IMR-90 (cell line): ENCODE results near the gene CMBL. TPM values are rescaled to one million over a fixed set of nuclear protein-coding genes. Genes with fewer than 3 reads are reported as not detected.

Experiments
- ATAC-seq: fragments of 200-7000 bp; cut with Tn5 transposase; 2 replicates; pipeline ENCODE4 v1.9.1; 2020; ENCODE audit warnings: low read depth, mild to moderate bottlenecking, moderate library complexity
- BruUV-seq: library from RNA; stranded (reverse); fragments of 400-500 nt; replicated peaks from 2 replicates; lab custom pipeline; 2021; lab: Mats Ljungman, UMichigan
- CTCF ChIA-PET: fragments of 300-600 bp; formaldehyde crosslinking; extraction: SDS; loops from one replicate; lab custom pipeline; 2021; ENCODE audit warnings: antibody characterized with exemption; lab: Yijun Ruan, JAX
- POLR2A ChIA-PET: fragments of 300-600 bp; sonication (Branson Sonifier 250); formaldehyde crosslinking; loops from one replicate; lab custom pipeline; 2022; ENCODE audit warnings: antibody characterized with exemption; ENCODE audit not compliant: unreplicated experiment; lab: Charles Lee
- DNase-seq: peaks from one replicate; pipeline ENCODE4 v3.0.0; 2013
- H2AFZ ChIP-seq: replicated peaks from 2 replicates; pipeline ENCODE3; 2013; ENCODE audit warnings: low read length, mild to moderate bottlenecking; ENCODE audit not compliant: poor library complexity
- H2AK5ac ChIP-seq: 2 replicates; pipeline ENCODE4 v1.6.1; 2013; ENCODE audit warnings: low read depth, low read length, inconsistent platforms
- H2AK9ac ChIP-seq: replicated peaks from 2 replicates; pipeline ENCODE3; 2013; ENCODE audit warnings: mild to moderate bottlenecking, low read depth, low read length, moderate library complexity; ENCODE audit not compliant: poor library complexity
- H2BK120ac ChIP-seq: 2 replicates; pipeline ENCODE4 v1.6.1; 2013; ENCODE audit warnings: low read depth, low read length, inconsistent platforms
- H2BK15ac ChIP-seq: 3 replicates; pipeline ENCODE4 v1.6.1; 2013; ENCODE audit warnings: low read depth, low read length, inconsistent platforms
- H2BK20ac ChIP-seq: 2 replicates; pipeline ENCODE4 v1.6.1; 2013; ENCODE audit warnings: low read depth, mild to moderate bottlenecking, inconsistent platforms, low read length, moderate library complexity
- H2BK5ac ChIP-seq: 2 replicates; pipeline ENCODE4 v1.6.1; 2013; ENCODE audit warnings: mild to moderate bottlenecking, low read depth, low read length, inconsistent platforms; ENCODE audit not compliant: poor library complexity, severe bottlenecking
- H3K14ac ChIP-seq: replicated peaks from 2 replicates; pipeline ENCODE4 v1.6.1; 2013; ENCODE audit warnings: low read depth, low read length, inconsistent platforms
- H3K18ac ChIP-seq: 2 replicates; pipeline ENCODE4 v1.6.1; 2013; ENCODE audit warnings: low read depth, low read length, control low read depth
- H3K23ac ChIP-seq: 2 replicates; pipeline ENCODE4 v1.6.1; 2013; ENCODE audit warnings: low read depth, low read length, inconsistent platforms
- H3K27ac ChIP-seq: 2 replicates; pipeline ENCODE4 v1.5.1; 2013; ENCODE audit warnings: mild to moderate bottlenecking, control low read depth, low read length; ENCODE audit not compliant: insufficient read depth
- H3K27me3 ChIP-seq: 2 replicates; pipeline ENCODE4 v1.6.1; 2013; ENCODE audit warnings: low read length; ENCODE audit not compliant: control insufficient read depth, insufficient read depth
- H3K36me3 ChIP-seq: 2 replicates; pipeline ENCODE4 v1.6.1; 2013; ENCODE audit warnings: low read length, mixed read lengths; ENCODE audit not compliant: control insufficient read depth, insufficient read depth
- H3K4ac ChIP-seq: 2 replicates; pipeline ENCODE4 v1.6.1; 2013; ENCODE audit warnings: low read depth, low read length, inconsistent platforms
- H3K4me1 ChIP-seq: 2 replicates; pipeline ENCODE4 v1.6.1; 2013; ENCODE audit warnings: low read length, mixed read lengths; ENCODE audit not compliant: control insufficient read depth, insufficient read depth
- H3K4me2 ChIP-seq: 2 replicates; pipeline ENCODE4 v1.6.1; 2013; ENCODE audit warnings: low read depth, mild to moderate bottlenecking, control low read depth, low read length, moderate library complexity
- H3K4me3 ChIP-seq: 2 replicates; pipeline ENCODE4 v1.5.1; 2013; ENCODE audit warnings: low read depth, mild to moderate bottlenecking, control low read depth, low read length, moderate library complexity; ENCODE audit not compliant: insufficient read depth
- H3K56ac ChIP-seq: 2 replicates; pipeline ENCODE4 v1.6.1; 2013; ENCODE audit warnings: low read length, inconsistent platforms; ENCODE audit not compliant: insufficient read depth; ENCODE audit errors: extremely low read depth
- H3K79me1 ChIP-seq, 2 experiments: 2 replicates each; pipeline ENCODE4 v1.6.1; 2013; ENCODE audit warnings: low read length in 2 of 2, inconsistent platforms in 1 of 2, low read depth in 1 of 2
- H3K9ac ChIP-seq: 2 replicates; pipeline ENCODE4 v1.6.1; 2013; ENCODE audit warnings: low read depth, low read length, control low read depth
- H3K9me1 ChIP-seq: 2 replicates; pipeline ENCODE4 v1.6.1; 2013; ENCODE audit warnings: low read length, inconsistent platforms; ENCODE audit not compliant: insufficient read depth
- H3K9me3 ChIP-seq: 2 replicates; pipeline ENCODE4 v1.6.1; 2013; ENCODE audit warnings: low read length; ENCODE audit not compliant: control insufficient read depth, insufficient read depth
- H4K20me1 ChIP-seq: 2 replicates; pipeline ENCODE4 v1.6.1; 2013; ENCODE audit warnings: low read length, inconsistent platforms; ENCODE audit not compliant: insufficient read depth
- H4K5ac ChIP-seq: 2 replicates; pipeline ENCODE4 v1.6.1; 2013; ENCODE audit warnings: mild to moderate bottlenecking, low read depth, low read length, control low read depth
- H4K8ac ChIP-seq, 2 experiments: 2 replicates each; pipeline ENCODE4 v1.6.1; 2013; ENCODE audit warnings: low read depth in 2 of 2, low read length in 2 of 2, control low read depth in 1 of 2, inconsistent platforms in 1 of 2
- H4K91ac ChIP-seq: 2 replicates; pipeline ENCODE4 v1.6.1; 2013; ENCODE audit warnings: low read depth, low read length, inconsistent platforms; ENCODE audit not compliant: insufficient read depth
- BHLHE40 ChIP-seq: fragments of 150-350 bp; IDR thresholded peaks from 2 replicates; pipeline ENCODE4 v1.6.1; 2016; ENCODE audit warnings: mild to moderate bottlenecking, low read depth, low read length
- POLR2A ChIP-seq: IDR thresholded peaks from 2 replicates; pipeline ENCODE4 v1.6.1; 2012; ENCODE audit warnings: mild to moderate bottlenecking, low read depth, low read length
- WGBS, 2 experiments: methylation state at CpG; one replicate each; pipeline versions ENCODE4 v1.1.5 to v1.1.7; 2013; ENCODE audit warnings: missing lambda C conversion rate in 2 of 2; ENCODE audit not compliant: insufficient read length in 1 of 2; ENCODE audit errors: extremely low coverage in 2 of 2; 5-methylcytosine and 5-hydroxymethylcytosine counted together
- dilution Hi-C: fragments of 300-500 bp; cut with HindIII; formaldehyde crosslinking; loops from one replicate; pipeline ENCODE4 v1.14.3; 2018; ENCODE audit warnings: low sequenced_read_pairs; ENCODE audit not compliant: unreplicated experiment
- in situ Hi-C: fragments of 300-500 bp; cut with MboI; formaldehyde crosslinking; loops from 3 replicates; pipeline ENCODE4 v1.14.3; 2019; ENCODE audit warnings: low sequenced_read_pairs, inconsistent platforms, mixed read lengths
- intact Hi-C: fragments of 100-400 bp; cut with micrococcal nuclease; formaldehyde crosslinking; loops from 2 replicates; pipeline ENCODE4 v1.10.0; 2022
- polyA plus RNA-seq, 3 experiments: library from polyadenylated mRNA; depleted of rRNA; stranded (reverse); fragments of >200 nt; gene quantifications; 2 replicates each; pipeline ENCODE4 v1.2.3, GENCODE V29; 2012; ENCODE audit warnings: low replicate concordance in 1 of 3
- total RNA-seq: library from RNA; depleted of rRNA; stranded (reverse); fragments of >200 nt; gene quantifications from 2 replicates; pipeline ENCODE4 v1.2.3, GENCODE V29; 2012
- TF ChIP-seq, protein P1 (sequence below): conservative IDR thresholded peaks from 2 replicates; pipeline ENCODE4 v1.5.1; 2012; ENCODE audit warnings: mild to moderate bottlenecking, low read depth, low read length, improper control_type of control experiment

The CMBL gene
- total and polyA plus RNA-seq, 2 of the 4 experiments (the other 2 are of a cell fraction) = 5.0 to 26.3 TPM

DNA sequence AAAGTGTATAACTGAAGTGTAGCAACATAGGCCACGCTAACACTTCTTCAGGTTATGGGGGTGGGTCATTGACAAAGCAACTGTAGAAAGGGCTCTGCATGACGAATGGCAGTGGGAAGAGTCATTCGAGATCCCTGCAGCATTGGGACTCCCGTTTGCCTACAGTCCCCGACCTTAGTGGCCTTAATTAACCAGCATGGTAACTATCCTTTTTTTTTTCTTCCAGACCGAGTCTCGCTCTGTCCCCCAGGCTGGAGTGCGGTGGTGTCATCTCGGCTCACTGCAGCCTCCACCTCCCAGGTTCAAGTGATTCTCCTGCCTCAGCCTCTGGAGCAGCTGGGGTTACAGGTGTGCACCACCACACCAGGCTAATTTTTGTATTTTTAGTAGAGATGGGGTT lies 14.2 kb upstream of the CMBL start:
- Histone ChIP-seq H4K8ac (no peak overlapping the region), H3K9me3 (no peaks in the 10 kb centered on the region; the same call in 1 of the 2 replicates), H4K91ac (no peak overlapping the region), H2AK5ac (no peak overlapping the region), H3K14ac (no peak overlapping the region), H3K27me3 (peaks cover 2% of the 10 kb centered on the region; the same call in 1 of the 2 replicates), H3K9me1 (no peaks in the 10 kb centered on the region), H3K23ac (no peak overlapping the region), H4K20me1 (no peaks in the 10 kb centered on the region), H3K4me1 (no peaks in the 10 kb centered on the region), H2BK15ac (no peak overlapping the region), H2BK20ac (no peak overlapping the region), H4K5ac (no peak overlapping the region), H3K4ac (no peak overlapping the region), H3K9ac (no peak overlapping the region), H3K4me2 (no peak overlapping the region), H2AFZ (no peak overlapping the region), H3K4me3 (no peak overlapping the region), H2BK120ac (no peak overlapping the region), H3K56ac (no peak overlapping the region), H3K79me1 (no peaks in the 10 kb centered on the region), H3K18ac (no peak overlapping the region), H3K36me3 (no peaks in the 10 kb centered on the region), H3K27ac (no peak overlapping the region), H2BK5ac (no peak overlapping the region), H2AK9ac (no peak overlapping the region)
- no peak for ATAC-seq
- in situ Hi-C loops (no loop called here), intact Hi-C loops (no loop called here), dilution Hi-C loops (no loop called here)
- CTCF ChIA-PET = no interaction called here
- DNase-seq = no peak
- TF ChIP-seq, protein P1, sequence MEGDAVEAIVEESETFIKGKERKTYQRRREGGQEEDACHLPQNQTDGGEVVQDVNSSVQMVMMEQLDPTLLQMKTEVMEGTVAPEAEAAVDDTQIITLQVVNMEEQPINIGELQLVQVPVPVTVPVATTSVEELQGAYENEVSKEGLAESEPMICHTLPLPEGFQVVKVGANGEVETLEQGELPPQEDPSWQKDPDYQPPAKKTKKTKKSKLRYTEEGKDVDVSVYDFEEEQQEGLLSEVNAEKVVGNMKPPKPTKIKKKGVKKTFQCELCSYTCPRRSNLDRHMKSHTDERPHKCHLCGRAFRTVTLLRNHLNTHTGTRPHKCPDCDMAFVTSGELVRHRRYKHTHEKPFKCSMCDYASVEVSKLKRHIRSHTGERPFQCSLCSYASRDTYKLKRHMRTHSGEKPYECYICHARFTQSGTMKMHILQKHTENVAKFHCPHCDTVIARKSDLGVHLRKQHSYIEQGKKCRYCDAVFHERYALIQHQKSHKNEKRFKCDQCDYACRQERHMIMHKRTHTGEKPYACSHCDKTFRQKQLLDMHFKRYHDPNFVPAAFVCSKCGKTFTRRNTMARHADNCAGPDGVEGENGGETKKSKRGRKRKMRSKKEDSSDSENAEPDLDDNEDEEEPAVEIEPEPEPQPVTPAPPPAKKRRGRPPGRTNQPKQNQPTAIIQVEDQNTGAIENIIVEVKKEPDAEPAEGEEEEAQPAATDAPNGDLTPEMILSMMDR = no peak
- no peak for TF ChIP-seq BHLHE40
- TF ChIP-seq POLR2A = no peak
- 100% methylated on average over 1 of the region's 9 CpGs; no CpG with 5 or more reads in 1 of the 2 experiments for WGBS, 2 experiments
- POLR2A ChIA-PET = no interaction called here
- no TSS peak for BruUV-seq
